Mucosa of descending colon (tissue), 3 donors: Measurements from ENCODE around the gene EMC6. TPM values are rescaled to one million over a fixed set of nuclear protein-coding genes. Genes with fewer than 3 reads are reported as not detected.
A peak's percentile ranks its signal among the peaks of the same experiment; 100 is the strongest.

ENCODE experiments used
- ATAC-seq: fragments of 200-7000 bp; cut with Tn5 transposase; one replicate; pipeline ENCODE4 v1.9.1; 2020; ENCODE audit warnings: mild to moderate bottlenecking, moderate library complexity
- DNase-seq, 3 donors: peaks; one replicate each; pipeline ENCODE4 v3.0.0-alpha.2; 2020
- H3K36me3 ChIP-seq: fragments of 200-600 bp; one replicate; pipeline ENCODE4 v1.8.0; 2021; ENCODE audit warnings: low read depth, mild to moderate bottlenecking
- H3K4me1 ChIP-seq: fragments of 200-600 bp; one replicate; pipeline ENCODE4 v1.8.0; 2021; ENCODE audit warnings: low read depth, mild to moderate bottlenecking
- H3K4me3 ChIP-seq: fragments of 200-600 bp; one replicate; pipeline ENCODE4 v1.8.0; 2021; ENCODE audit warnings: mild to moderate bottlenecking
- H3K9me3 ChIP-seq: fragments of 200-600 bp; one replicate; pipeline ENCODE4 v1.8.0; 2021; ENCODE audit warnings: mild to moderate bottlenecking
- CTCF ChIP-seq: fragments of 200-600 bp; IDR thresholded peaks from one replicate; pipeline ENCODE4 v1.8.0; 2022; ENCODE audit warnings: antibody characterized with exemption, mild to moderate bottlenecking
- intact Hi-C, 2 donors: fragments of 100-400 bp; cut with DNase I in 1 of 2; cut with micrococcal nuclease in 1 of 2; formaldehyde crosslinking; loops; one replicate each; pipeline versions ENCODE4 v1.11.0 to v1.11.1; 2022; cut with DNase I, micrococcal nuclease
- total RNA-seq, 3 donors: library from RNA; stranded (reverse); fragmentation: NEBNext Ultra II Directional in 2 of 3; extraction: Animal tissue kit (Norgen Biotek cat#: 25700) in 2 of 3; gene quantifications; one replicate each; pipeline versions ENCODE4 v1.2.1 to v1.2.4, GENCODE V29; 2021 to 2023
- donor health status: DM: no; HTN: no; CAD: no; lungs with moderate emphysema.
- donor health status: DM: no; HTN: no; CAD: no.
- donor health status: DM: no; HTN: yes; CAD: no.

Gene EMC6
- total RNA-seq, 3 donors from 2014 or later, result 29.3 to 41.3 (median 32.8) TPM

GRCh38 chr17:3663102-3664011, 5.3 kb upstream of the EMC6 start:
- intact Hi-C loops, result no loop called here
- DNase-seq, result no peak
- no peak for TF ChIP-seq CTCF
- Histone ChIP-seq H3K4me1 (peaks cover 25% of the 10 kb centered on the region), H3K36me3 (peaks cover 10% of the 10 kb centered on the region), H3K9me3 (no peaks in the 10 kb centered on the region), H3K4me3 (no peak overlapping the region)
- ATAC-seq, result no peak

DNA sequence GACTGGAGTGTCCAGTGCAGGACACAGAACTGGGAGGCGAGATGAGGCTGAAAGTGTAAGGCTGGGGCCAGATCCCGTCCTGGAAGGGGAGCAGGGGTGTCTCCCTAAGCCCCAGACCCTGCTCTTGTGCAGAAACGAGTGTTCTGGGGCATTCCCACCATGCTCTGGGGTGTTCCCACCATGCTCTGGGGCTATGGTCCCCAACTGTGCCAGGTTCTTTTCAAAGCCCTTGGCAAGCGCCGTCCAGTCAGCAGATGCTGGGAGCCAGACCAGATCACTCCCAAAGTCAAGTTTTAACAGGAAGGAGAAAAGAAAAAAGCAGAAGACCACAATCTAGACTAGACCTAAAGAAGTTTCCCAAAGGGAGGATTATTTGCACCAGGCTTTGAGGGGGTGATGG, 2.8 kb upstream of the EMC6 start:
- no peak overlapping the region for H3K4me3 ChIP-seq
- no peak for DNase-seq
- no peak for ATAC-seq
- peaks cover 26% of the 10 kb centered on the region for H3K4me1 ChIP-seq
- intact Hi-C loops, result no loop called here
- no peak for TF ChIP-seq CTCF
- H3K36me3 ChIP-seq, result peaks cover 14% of the 10 kb centered on the region
- no peaks in the 10 kb centered on the region for H3K9me3 ChIP-seq

GRCh38 chr17:3666516-3666915, 2.1 kb upstream of the EMC6 start:
- no peak for ATAC-seq
- no peak for DNase-seq
- intact Hi-C loops, result no loop called here
- Histone ChIP-seq H3K9me3 (no peaks in the 10 kb centered on the region), H3K4me3 (no peak overlapping the region), H3K4me1 (peaks cover 26% of the 10 kb centered on the region), H3K36me3 (peaks cover 14% of the 10 kb centered on the region)
- no peak for TF ChIP-seq CTCF

DNA sequence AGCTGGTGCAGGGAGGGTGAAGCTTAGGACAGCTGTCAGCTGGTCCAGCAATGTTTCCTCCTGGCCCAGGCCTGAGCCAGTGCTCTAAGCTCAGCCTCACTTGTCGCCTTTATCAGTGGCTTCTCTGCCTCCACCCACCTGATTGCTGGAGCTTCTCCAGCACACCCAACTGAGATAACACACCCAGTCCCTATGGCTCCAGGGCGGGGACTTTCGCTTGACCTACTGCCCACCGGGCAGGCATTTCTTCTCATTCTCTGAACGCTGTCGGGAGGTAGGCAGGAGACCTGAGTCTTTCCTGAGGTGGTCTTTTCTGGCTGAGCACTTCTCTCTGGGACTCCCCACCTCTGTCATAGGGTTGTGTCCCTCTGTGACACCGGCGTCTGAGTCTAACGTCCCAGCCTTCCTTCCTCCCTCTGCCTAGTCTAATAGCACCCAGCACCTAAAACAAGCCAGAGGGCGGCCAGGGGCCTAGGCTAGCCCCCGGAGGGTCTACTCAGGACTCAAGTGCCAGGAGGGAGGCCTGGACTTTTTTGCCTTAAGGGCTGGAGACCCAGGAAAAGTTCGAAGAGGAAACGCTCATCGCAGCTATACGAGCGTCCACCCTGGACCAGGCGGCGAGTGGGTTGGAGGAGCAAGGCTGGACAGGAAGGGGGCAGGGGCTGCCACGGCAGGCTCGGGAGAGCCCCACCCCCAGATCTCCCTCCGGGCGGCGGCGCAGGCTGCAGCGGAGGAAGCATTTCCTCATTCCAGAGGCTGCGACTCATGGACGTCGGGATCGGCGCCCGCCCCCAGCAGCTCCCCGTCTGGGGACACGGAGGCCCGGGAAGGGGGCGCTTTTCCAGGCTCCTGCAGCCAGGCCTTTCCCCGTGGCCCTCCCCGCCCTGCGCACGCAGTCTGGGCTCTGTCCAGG, 990 bp upstream of the EMC6 start:
- H3K4me3 ChIP-seq, result peak overlapping the region; percentile 94

GRCh38 chr17:3669085-3669347, 404 bp downstream of the EMC6 start:
- intact Hi-C loops, result no loop called here
- no peaks in the 10 kb centered on the region for H3K9me3 ChIP-seq
- DNase-seq (no peak), ATAC-seq (no peak)
- TF ChIP-seq CTCF, result no peak
- peaks cover 26% of the 10 kb centered on the region for H3K4me1 ChIP-seq
- H3K4me3 ChIP-seq, result peak overlapping the region; percentile 94
- peaks cover 5% of the 10 kb centered on the region for H3K36me3 ChIP-seq

More for the DNA sequence above, 990 bp upstream of the EMC6 start:
- peaks cover 14% of the 10 kb centered on the region for H3K36me3 ChIP-seq
- no peak for TF ChIP-seq CTCF
- H3K9me3 ChIP-seq, result no peaks in the 10 kb centered on the region
- ATAC-seq, result peak; percentile 84
- peak; percentile 91 to 93 (median 92) for DNase-seq
- intact Hi-C loops, result no loop called here
- peaks cover 26% of the 10 kb centered on the region for H3K4me1 ChIP-seq
